Thyroid gland (tissue), 4 donors: ENCODE measurements around the gene TNFRSF21. TPM values are rescaled to one million over a fixed set of nuclear protein-coding genes. Genes with fewer than 3 reads are reported as not detected.

Experiments used
- DNase-seq, 2 donors: peaks; one replicate each; pipeline ENCODE4 v3.0.0-alpha.2; 2019
- H3K27ac ChIP-seq, 3 donors: fragments of 200-600 bp; sonication (generic); 1 replicate in 2 of 3; 2 replicates in 1 of 3; pipeline ENCODE4 v1.5.1; 2016 to 2019; ENCODE audit warnings: mild to moderate bottlenecking in 1 of 3, moderate library complexity in 1 of 3
- H3K27me3 ChIP-seq: fragments of 200-600 bp; sonication (generic); one replicate; pipeline ENCODE4 v1.5.1; 2019
- H3K36me3 ChIP-seq, 2 donors: fragments of 200-600 bp; sonication (generic); one replicate each; pipeline ENCODE4 v1.5.1; 2016 to 2019
- H3K4me1 ChIP-seq, 2 donors: fragments of 200-600 bp; sonication (generic); one replicate each; pipeline ENCODE4 v1.5.1; 2017 to 2019
- H3K4me3 ChIP-seq, 3 donors: fragments of 200-600 bp; sonication (generic); replicated peaks in 1 of 3; 1 replicate in 2 of 3; 2 replicates in 1 of 3; pipeline ENCODE4 v1.5.1; 2016; ENCODE audit warnings: mild to moderate bottlenecking in 1 of 3
- H3K9me3 ChIP-seq: fragments of 200-600 bp; sonication (generic); one replicate; pipeline ENCODE4 v1.5.1; 2017
- CTCF ChIP-seq, 6 experiments: fragments of 200-600 bp in 3 of 6; fragments of 450-650 bp in 3 of 6; sonication (generic) in 3 of 6; IDR thresholded peaks; one replicate each; pipeline ENCODE4 v1.5.1; 2016 to 2019; ENCODE audit warnings: antibody characterized with exemption in 6 of 6, mild to moderate bottlenecking in 2 of 6, inconsistent platforms in 1 of 6, moderate library complexity in 1 of 6
- POLR2A ChIP-seq, 2 donors: fragments of 450-650 bp; IDR thresholded peaks; one replicate each; pipeline ENCODE4 v1.6.1; 2017; ENCODE audit warnings: antibody characterized with exemption in 2 of 2, mild to moderate bottlenecking in 2 of 2, moderate library complexity in 1 of 2
- WGBS, 2 donors: methylation state at CpG; one replicate each; pipeline ENCODE4 v1.1.5; 2017; 5-methylcytosine and 5-hydroxymethylcytosine counted together
- intact Hi-C: fragments of 100-400 bp; cut with DNase I; formaldehyde crosslinking; loops from one replicate; pipeline ENCODE4 v1.15.1; 2023
- total RNA-seq, 4 donors: library from RNA; depleted of rRNA; stranded (reverse); fragments of >200 nt; gene quantifications; one replicate each; pipeline ENCODE4 v1.2.3, GENCODE V29; 2016

TNFRSF21 gene
- total RNA-seq, 4 donors from 2014 or later, result 5.7 to 13.6 (median 7.0) TPM

DNA sequence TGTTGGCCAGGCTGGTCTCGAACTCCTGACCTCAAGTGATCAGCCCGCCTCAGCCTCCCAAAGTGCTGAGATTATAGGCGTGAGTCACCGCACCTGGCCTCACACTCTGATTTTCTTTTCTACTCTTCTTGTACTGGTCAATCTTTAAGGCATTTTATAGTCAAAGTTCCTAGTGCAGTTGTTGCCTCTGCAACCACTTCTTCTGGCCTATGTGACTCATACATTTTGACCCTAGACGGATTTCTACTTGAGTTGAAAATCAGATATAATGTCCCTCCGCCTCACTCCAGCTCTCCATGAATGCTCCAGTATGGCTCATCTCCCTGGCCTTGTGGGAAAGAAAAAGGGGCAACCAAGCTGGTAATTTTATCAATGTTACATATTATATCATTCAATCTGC is 42.4 kb downstream of the TNFRSF21 start:
- WGBS, 2 donors, result 96 to 97% methylated on average over 6 of the region's 6 CpGs
- peaks cover 0 to 8% of the 10 kb centered on the region in 2 donors for H3K4me1 ChIP-seq

DNA sequence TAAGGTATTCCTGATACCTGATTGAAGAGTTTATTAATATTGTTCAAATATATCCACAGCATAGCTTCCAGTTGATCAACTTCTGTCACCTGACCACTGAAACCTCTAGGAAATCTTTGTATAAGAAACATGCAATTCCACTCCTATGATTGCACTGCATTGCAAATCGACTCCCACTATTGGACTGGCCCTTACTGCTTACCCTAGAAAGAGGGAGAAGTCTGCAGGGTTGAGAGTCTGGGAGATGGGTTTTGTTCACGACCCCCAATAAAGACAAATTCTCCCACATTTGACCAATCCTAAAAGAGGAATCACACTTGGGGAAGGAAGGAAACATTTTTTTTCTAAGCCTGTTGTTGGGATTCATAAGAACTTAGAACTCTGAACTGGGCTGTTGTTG is 43.7 kb downstream of the TNFRSF21 start:
- no peak for DNase-seq
- no peaks in the 10 kb centered on the region for H3K27me3 ChIP-seq
- intact Hi-C loops, result no loop called here
- H3K36me3 ChIP-seq, result no peaks in the 10 kb centered on the region
- no peaks in the 10 kb centered on the region for H3K9me3 ChIP-seq
- WGBS, 2 donors, result 86% methylated on average over 2 of the region's 2 CpGs
- no peak overlapping the region for H3K4me3 ChIP-seq
- H3K27ac ChIP-seq, result no peak overlapping the region
- H3K4me1 ChIP-seq, result peaks cover 0 to 8% of the 10 kb centered on the region in 2 donors
- no peak for TF ChIP-seq CTCF (IDR thresholded peaks at IDR 0.05)
- no peak for TF ChIP-seq POLR2A (IDR thresholded peaks at IDR 0.05)

More for the DNA sequence above, 42.4 kb downstream of the TNFRSF21 start:
- no peaks in the 10 kb centered on the region for H3K36me3 ChIP-seq
- intact Hi-C loops, result no loop called here
- H3K9me3 ChIP-seq, result no peaks in the 10 kb centered on the region
- H3K27me3 ChIP-seq, result no peaks in the 10 kb centered on the region
- no peak for TF ChIP-seq POLR2A (IDR thresholded peaks at IDR 0.05)
- no peak for TF ChIP-seq CTCF (IDR thresholded peaks at IDR 0.05)
- no peak for DNase-seq
- no peak overlapping the region for H3K27ac ChIP-seq
- H3K4me3 ChIP-seq, result no peak overlapping the region

DNA sequence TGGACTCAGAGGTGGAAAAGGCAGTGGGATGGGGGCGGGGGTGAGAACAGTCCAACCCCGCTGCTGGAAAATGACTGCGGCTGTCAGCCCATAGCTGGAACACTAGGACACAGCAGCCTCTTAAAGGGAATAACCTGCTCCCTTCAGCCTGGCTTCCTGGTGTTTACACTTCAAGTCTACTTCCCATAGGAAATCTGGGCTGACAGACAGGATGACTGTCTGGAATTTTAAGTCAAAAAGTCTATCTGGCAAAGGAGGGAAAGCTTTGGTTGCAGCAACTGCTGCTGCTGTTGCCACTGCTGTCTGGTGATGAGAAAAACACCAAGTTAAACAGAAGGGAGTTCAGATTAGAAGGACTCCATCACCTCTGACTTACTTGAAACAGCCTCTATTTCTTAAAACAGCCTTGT is 44.9 kb downstream of the TNFRSF21 start:
- no peak for TF ChIP-seq CTCF (IDR thresholded peaks at IDR 0.05)
- TF ChIP-seq POLR2A (IDR thresholded peaks at IDR 0.05), result no peak
- Histone ChIP-seq H3K27ac (no peak overlapping the region), H3K27me3 (no peaks in the 10 kb centered on the region), H3K9me3 (no peaks in the 10 kb centered on the region), H3K4me3 (no peak overlapping the region), H3K36me3 (no peaks in the 10 kb centered on the region), H3K4me1 (peaks cover 0 to 8% of the 10 kb centered on the region in 2 donors)
- 68 to 71% methylated on average over 3 of the region's 3 CpGs for WGBS, 2 donors
- no peak for DNase-seq
- intact Hi-C loops, result no loop called here

DNA sequence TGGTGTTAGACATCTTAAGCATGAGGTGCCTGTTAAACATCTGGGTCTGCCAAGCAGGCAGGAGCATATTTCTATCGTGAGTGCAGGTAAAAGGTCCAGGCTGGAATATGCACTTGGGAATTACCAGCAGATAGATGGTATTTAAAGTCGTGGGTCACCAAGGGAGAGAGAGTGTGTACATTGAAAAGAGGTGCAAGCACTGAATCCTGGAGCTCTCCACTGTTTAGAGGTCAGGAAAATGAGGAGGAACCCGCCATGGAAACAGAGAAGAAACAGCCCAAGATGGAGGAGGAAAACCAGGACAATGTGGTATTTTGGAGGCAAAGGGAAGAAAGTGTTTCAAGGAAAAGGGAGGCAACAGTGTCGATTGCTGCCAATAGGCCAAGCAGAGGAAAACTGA is 46.4 kb downstream of the TNFRSF21 start:
- H3K4me3 ChIP-seq, result no peak overlapping the region
- H3K9me3 ChIP-seq, result no peaks in the 10 kb centered on the region
- no peak overlapping the region for H3K27ac ChIP-seq
- H3K4me1 ChIP-seq, result peaks cover 0 to 8% of the 10 kb centered on the region in 2 donors
- no peaks in the 10 kb centered on the region for H3K27me3 ChIP-seq
- intact Hi-C loops, result no loop called here
- no peak for TF ChIP-seq CTCF (IDR thresholded peaks at IDR 0.05)
- TF ChIP-seq POLR2A (IDR thresholded peaks at IDR 0.05), result no peak
- 86 to 87% methylated on average over 4 of the region's 4 CpGs for WGBS, 2 donors
- no peaks in the 10 kb centered on the region for H3K36me3 ChIP-seq
- DNase-seq, result no peak

DNA sequence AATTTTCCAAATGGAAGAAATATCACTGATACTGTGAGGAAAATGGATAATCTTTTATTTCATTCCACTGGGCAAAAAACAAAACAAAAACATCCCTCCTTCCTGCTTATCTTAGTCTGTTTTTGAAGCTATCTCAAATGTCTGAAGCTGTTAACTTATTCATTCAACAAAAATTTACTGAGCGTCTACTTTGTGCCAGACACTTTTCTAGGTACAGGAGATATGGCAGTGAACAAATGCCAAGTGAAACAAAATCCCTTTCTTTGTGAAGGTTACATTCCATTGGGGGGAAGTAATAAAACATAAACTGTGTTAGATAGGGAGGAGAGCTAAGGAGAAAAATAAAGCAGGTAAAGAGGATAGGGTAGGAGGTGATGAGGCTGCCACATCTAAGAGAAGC is 47.5 kb downstream of the TNFRSF21 start:
- intact Hi-C loops, result no loop called here
- Histone ChIP-seq H3K36me3 (no peaks in the 10 kb centered on the region), H3K27me3 (no peaks in the 10 kb centered on the region), H3K4me1 (peaks cover 0 to 8% of the 10 kb centered on the region in 2 donors), H3K4me3 (no peak overlapping the region), H3K9me3 (no peaks in the 10 kb centered on the region), H3K27ac (no peak overlapping the region)
- no peak for TF ChIP-seq CTCF (IDR thresholded peaks at IDR 0.05)
- no peak for TF ChIP-seq POLR2A (IDR thresholded peaks at IDR 0.05)
- no peak for DNase-seq
- 88 to 91% methylated on average over 1 of the region's 1 CpG for WGBS, 2 donors
